Uterus (tissue), 2 donors: ENCODE measurements around the gene PIWIL4.

Experiments used
- POLR2A ChIP-seq, 2 donors: fragments of 450-650 bp; IDR thresholded peaks; one replicate each; pipeline ENCODE4 v1.6.1; 2016; ENCODE audit warnings: antibody characterized with exemption in 2 of 2, mild to moderate bottlenecking in 1 of 2, moderate library complexity in 1 of 2
- TF ChIP-seq, protein P1 (sequence below), 4 experiments: fragments of 200-600 bp in 2 of 4; fragments of 450-650 bp in 2 of 4; sonication (generic) in 2 of 4; IDR thresholded peaks; one replicate each; pipeline ENCODE4 v1.5.1; 2016 to 2019; ENCODE audit warnings: antibody characterized with exemption in 4 of 4, mild to moderate bottlenecking in 2 of 4, moderate library complexity in 1 of 4

DNA sequence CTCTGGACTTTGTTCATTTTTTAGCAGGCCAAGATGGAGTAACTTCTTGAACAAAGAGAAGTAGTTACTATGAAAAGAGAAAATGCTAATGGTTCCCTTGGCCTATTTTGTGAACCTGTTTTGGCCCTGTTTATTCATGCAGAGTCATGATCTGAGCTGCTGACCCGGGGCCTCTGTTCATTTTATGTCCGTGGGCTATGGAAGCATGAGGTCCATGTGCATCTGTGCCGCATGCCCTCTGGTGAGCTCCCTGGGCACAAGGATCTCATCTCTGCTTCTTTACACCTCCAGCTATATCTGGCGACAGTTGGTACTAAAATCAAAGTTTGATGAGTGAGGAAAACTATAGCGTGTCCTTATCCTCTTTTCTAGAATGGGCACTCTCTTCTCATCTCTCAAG lies 1.0 kb downstream of the PIWIL4 start:
- TF ChIP-seq POLR2A (IDR thresholded peaks at IDR 0.05): no peak
- TF ChIP-seq, protein P1, sequence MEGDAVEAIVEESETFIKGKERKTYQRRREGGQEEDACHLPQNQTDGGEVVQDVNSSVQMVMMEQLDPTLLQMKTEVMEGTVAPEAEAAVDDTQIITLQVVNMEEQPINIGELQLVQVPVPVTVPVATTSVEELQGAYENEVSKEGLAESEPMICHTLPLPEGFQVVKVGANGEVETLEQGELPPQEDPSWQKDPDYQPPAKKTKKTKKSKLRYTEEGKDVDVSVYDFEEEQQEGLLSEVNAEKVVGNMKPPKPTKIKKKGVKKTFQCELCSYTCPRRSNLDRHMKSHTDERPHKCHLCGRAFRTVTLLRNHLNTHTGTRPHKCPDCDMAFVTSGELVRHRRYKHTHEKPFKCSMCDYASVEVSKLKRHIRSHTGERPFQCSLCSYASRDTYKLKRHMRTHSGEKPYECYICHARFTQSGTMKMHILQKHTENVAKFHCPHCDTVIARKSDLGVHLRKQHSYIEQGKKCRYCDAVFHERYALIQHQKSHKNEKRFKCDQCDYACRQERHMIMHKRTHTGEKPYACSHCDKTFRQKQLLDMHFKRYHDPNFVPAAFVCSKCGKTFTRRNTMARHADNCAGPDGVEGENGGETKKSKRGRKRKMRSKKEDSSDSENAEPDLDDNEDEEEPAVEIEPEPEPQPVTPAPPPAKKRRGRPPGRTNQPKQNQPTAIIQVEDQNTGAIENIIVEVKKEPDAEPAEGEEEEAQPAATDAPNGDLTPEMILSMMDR (IDR thresholded peaks at IDR 0.05): no peak
